ENCODE results near the gene GAMT. TPM values are rescaled to one million over a fixed set of nuclear protein-coding genes. Genes with fewer than 3 reads are reported as not detected.

The GAMT gene
- total RNA-seq, 1 donor from 2014 or later: 7.1 TPM

GRCh38 chr19:1438933-1439354 lies 37.6 kb upstream of the GAMT start:
- peak overlapping the region; percentile 95 for H3K27ac ChIP-seq
- no peak for TF ChIP-seq CTCF (IDR thresholded peaks at IDR 0.05)
- peaks cover 49% of the 10 kb centered on the region for H3K36me3 ChIP-seq
- intact Hi-C loops (cut with DNase I): no loop called here
- H3K4me1 ChIP-seq: peaks cover 13% of the 10 kb centered on the region
- ATAC-seq (no peak), DNase-seq (no peak)
- no peaks in the 10 kb centered on the region for H3K9me3 ChIP-seq
- H3K4me3 ChIP-seq: peak overlapping the region; percentile 98
- H3K27me3 ChIP-seq: no peaks in the 10 kb centered on the region

GRCh38 chr19:1438035-1438932 lies 36.9 kb upstream of the GAMT start, which contains the start of gene RPS15:
RPS15 (plus strand) TSS chr19:1438396; CDS start chr19:1438426, 30 bp downstream.
- peak; percentile 96 for ATAC-seq
- peak within 1 kb of the TSS; percentile 95 for H3K27ac ChIP-seq
- no peaks in the 10 kb centered on the region for H3K27me3 ChIP-seq
- intact Hi-C loops (cut with DNase I): no loop called here
- peak; percentile 91 for TF ChIP-seq CTCF (IDR thresholded peaks at IDR 0.05)
- H3K4me3 ChIP-seq: peak within 1 kb of the TSS; percentile 98
- peaks cover 56% of the 10 kb centered on the region for H3K36me3 ChIP-seq
- DNase-seq: peak; percentile 97
- H3K4me1 ChIP-seq: peaks cover 13% of the 10 kb centered on the region
- no peaks in the 10 kb centered on the region for H3K9me3 ChIP-seq

GRCh38 chr19:1437609-1438008 lies 36.3 kb upstream of the GAMT start:
- intact Hi-C loops (cut with DNase I): no loop called here
- Histone ChIP-seq H3K27me3 (no peaks in the 10 kb centered on the region), H3K36me3 (peaks cover 59% of the 10 kb centered on the region), H3K9me3 (no peaks in the 10 kb centered on the region), H3K4me1 (peaks cover 13% of the 10 kb centered on the region), H3K4me3 (peak overlapping the region; percentile 98), H3K27ac (no peak overlapping the region)
- ATAC-seq (no peak), DNase-seq (no peak)
- no peak for TF ChIP-seq CTCF (IDR thresholded peaks at IDR 0.05)

GRCh38 chr19:1435378-1435989 lies 34.1 kb upstream of the GAMT start:
- no peak for TF ChIP-seq CTCF (IDR thresholded peaks at IDR 0.05)
- Histone ChIP-seq H3K36me3 (peaks cover 60% of the 10 kb centered on the region), H3K27me3 (no peaks in the 10 kb centered on the region), H3K4me3 (no peak overlapping the region), H3K9me3 (no peaks in the 10 kb centered on the region), H3K27ac (no peak overlapping the region), H3K4me1 (peaks cover 13% of the 10 kb centered on the region)
- intact Hi-C loops (cut with DNase I): no loop called here
- ATAC-seq (no peak), DNase-seq (no peak)

DNA sequence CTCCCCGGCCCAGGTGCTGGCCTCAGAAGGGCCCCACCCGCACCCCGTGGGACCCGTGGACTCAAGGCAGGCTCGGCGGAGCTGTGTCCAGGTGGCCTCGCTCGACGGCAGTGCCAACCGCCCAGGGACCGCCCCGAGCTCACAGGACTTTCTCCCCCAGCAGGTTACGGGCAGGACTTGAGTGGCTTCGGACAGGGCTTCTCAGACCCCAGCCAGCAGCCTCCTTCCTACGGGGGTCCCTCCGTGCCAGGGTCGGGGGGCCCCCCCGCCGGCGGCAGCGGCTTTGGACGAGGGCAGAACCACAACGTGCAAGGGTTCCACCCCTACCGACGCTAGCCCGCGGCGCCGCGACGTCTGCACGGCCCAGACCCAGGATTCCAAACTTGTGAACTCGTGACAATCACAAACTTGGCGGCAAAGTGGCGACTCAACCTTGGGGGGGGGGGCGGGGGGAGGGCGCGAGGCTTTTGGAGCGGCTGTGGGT lies 33.3 kb upstream of the GAMT start:
- no peak for TF ChIP-seq CTCF (IDR thresholded peaks at IDR 0.05)
- DNase-seq (peak; percentile 63), ATAC-seq (no peak)
- H3K4me3 ChIP-seq: no peak overlapping the region
- peaks cover 6% of the 10 kb centered on the region for H3K4me1 ChIP-seq
- H3K9me3 ChIP-seq: no peaks in the 10 kb centered on the region
- intact Hi-C loops (cut with DNase I): no loop called here
- H3K27me3 ChIP-seq: no peaks in the 10 kb centered on the region
- H3K27ac ChIP-seq: no peak overlapping the region
- H3K36me3 ChIP-seq: peaks cover 60% of the 10 kb centered on the region

Data from upper lobe of right lung (tissue), 1 donor.